ENCODE data around the gene RHOBTB1. TPM values are rescaled to one million over a fixed set of nuclear protein-coding genes. Genes with fewer than 3 reads are reported as not detected.

RHOBTB1 gene
- total and polyA plus RNA-seq, 9 of the 15 experiments (the other 6 are each of a cell fraction or from before 2014, with no cell fraction given) = 1.7 to 11.7 (median 9.3) TPM

GRCh38 chr10:60868946-60869345 is 75.0 kb downstream of the RHOBTB1 start:
- Histone ChIP-seq H3K9me3 (replicated peaks; ENCODE audit: control insufficient read depth, insufficient read depth, low read depth, low read length) (no peaks in the 10 kb centered on the region), H4K20me1 (replicated peaks; ENCODE audit: control insufficient read depth, insufficient read depth, low read length) (no peaks in the 10 kb centered on the region), H3K9ac (ENCODE audit: insufficient read depth in 1 of 2, low read depth in 2 of 2, low read length in 2 of 2) (no peak overlapping the region), H3K9me1 (ENCODE audit: control insufficient read depth, insufficient read depth, low read length) (no peaks in the 10 kb centered on the region), H3K36me3 (ENCODE audit: control insufficient read depth, insufficient read depth, low read length) (no peaks in the 10 kb centered on the region), H3K27me3 (ENCODE audit: control insufficient read depth in 2 of 2, insufficient read depth in 2 of 2, low read length in 2 of 2) (no peaks in the 10 kb centered on the region), H3K79me2 (ENCODE audit: control insufficient read depth, insufficient read depth, low read length) (no peaks in the 10 kb centered on the region), H3K4me1 (replicated peaks in 1 of 2; ENCODE audit: control insufficient read depth in 2 of 2, insufficient read depth in 2 of 2, low read length in 2 of 2) (no peaks in the 10 kb centered on the region), H3K4me3 (no peak overlapping the region), H2AFZ (ENCODE audit: low read depth, low read length) (no peak overlapping the region), H3K27ac (ENCODE audit: extremely low read depth, low read depth, low read length) (no peak overlapping the region), H3K4me2 (ENCODE audit: insufficient read depth, low read length) (no peak overlapping the region)
- in situ Hi-C loops (cut with MboI) (no loop called here), intact Hi-C loops (cut with micrococcal nuclease) (no loop called here)
- DNase-seq (ENCODE audit: extremely low read depth in 1 of 4, low spot score in 3 of 4) (no peak), ATAC-seq (no peak), FAIRE-seq (no peak)
- ChIA-PET POLR2A (interaction anchor here (1.2 kb wide), 1 partner anchor 10 kb away, joined by 4 read pairs; no protein-coding TSS in a partner anchor), CTCF (ENCODE audit: low intra/inter-chr PET ratio) (no interaction called here)
- no TSS peak for BruUV-seq (replicated peaks)
- TF ChIP-seq ARID4B (CRISPR knock-in tag; IDR thresholded peaks at IDR 0.05) (no peak), ZNF316 (IDR thresholded peaks at IDR 0.05) (0 out of 2 replicates have a peak, but pooled peaks have one; percentile 10)
- 63% methylated on average over 1 of the region's 1 CpG for WGBS (ENCODE audit: insufficient coverage, low coverage, missing lambda C conversion rate)

All from K562 (cell line).